GM12878 (cell line): ENCODE data around the gene MYMX.

Source experiments
- CTCF ChIP-seq, 3 experiments: IDR thresholded peaks in 2 of 3; conservative IDR thresholded peaks in 1 of 3; 2 replicates each; pipeline ENCODE4 v1.5.1; 2011; ENCODE audit warnings: low read depth in 3 of 3, low read length in 3 of 3, mild to moderate bottlenecking in 3 of 3, control low read depth in 2 of 3, moderate library complexity in 2 of 3, inconsistent platforms in 1 of 3, mixed read lengths in 1 of 3; ENCODE audit not compliant: control insufficient read depth in 2 of 3, insufficient read depth in 1 of 3; ENCODE audit errors: extremely low read depth in 1 of 3
- ESRRA ChIP-seq: IDR thresholded peaks from 2 replicates; pipeline ENCODE4 v1.6.1; 2012; ENCODE audit warnings: mild to moderate bottlenecking, low read length, improper control_type of control experiment
- GABPA ChIP-seq: IDR thresholded peaks from 2 replicates; pipeline ENCODE4 v1.6.1; 2014; ENCODE audit warnings: antibody characterized with exemption, low read depth, mild to moderate bottlenecking, inconsistent platforms
- POLR2A ChIP-seq: IDR thresholded peaks from 2 replicates; pipeline ENCODE4 v1.6.1; 2011; ENCODE audit warnings: low read depth, mild to moderate bottlenecking, low read length
- POLR2AphosphoS5 ChIP-seq: IDR thresholded peaks from 2 replicates; pipeline ENCODE4 v1.6.1; 2011; ENCODE audit warnings: mild to moderate bottlenecking, low read length, inconsistent platforms
- SIN3A ChIP-seq: IDR thresholded peaks from 2 replicates; pipeline ENCODE4 v1.6.1; 2012; ENCODE audit warnings: low read depth, low read length, improper control_type of control experiment
- SMARCA5 ChIP-seq: fragments of 450-650 bp; IDR thresholded peaks from 2 replicates; pipeline ENCODE4 v1.6.1; 2017; ENCODE audit warnings: mild to moderate bottlenecking
- SMC3 ChIP-seq: IDR thresholded peaks from 2 replicates; pipeline ENCODE4 v1.6.1; 2011; ENCODE audit warnings: low read length, improper control_type of control experiment, borderline replicate concordance
- SRF ChIP-seq, 2 experiments: IDR thresholded peaks; 2 replicates each; pipeline ENCODE4 v1.6.1; 2011; ENCODE audit warnings: low read depth in 2 of 2, low read length in 2 of 2, mild to moderate bottlenecking in 1 of 2, moderate library complexity in 1 of 2
- SUZ12 ChIP-seq: fragments of 200-600 bp; sonication (generic); IDR thresholded peaks from one replicate; pipeline ENCODE4 v1.6.1; 2018; ENCODE audit warnings: antibody characterized with exemption, mild to moderate bottlenecking; ENCODE audit not compliant: unreplicated experiment
- TAF1 ChIP-seq: IDR thresholded peaks from 2 replicates; pipeline ENCODE4 v1.6.1; 2011; ENCODE audit warnings: mild to moderate bottlenecking, low read depth, low read length, borderline replicate concordance
- ZBTB11 ChIP-seq: fragments of 450-650 bp; formaldehyde crosslinking; IDR thresholded peaks from 2 replicates; pipeline ENCODE4 v1.5.0; 2022; ENCODE audit warnings: mild to moderate bottlenecking, missing genetic modification characterization
- TF ChIP-seq, protein P1 (sequence below): fragments of 450-650 bp; IDR thresholded peaks from 2 replicates; pipeline ENCODE4 v1.6.1; 2016; ENCODE audit warnings: mild to moderate bottlenecking

- no peak for TF ChIP-seq CTCF (IDR thresholded peaks at IDR 0.05 in 2 of 3, conservative IDR thresholded peaks at IDR 0.05 in 1 of 3; ENCODE audit: control insufficient read depth in 2 of 3, extremely low read depth in 1 of 3, insufficient read depth in 1 of 3, low read depth in 3 of 3, low read length in 3 of 3)
- TF ChIP-seq SIN3A = no peak
- TF ChIP-seq GABPA = no peak
- TF ChIP-seq POLR2A = no peak
- TF ChIP-seq SUZ12 = no peak
- TF ChIP-seq ZBTB11 (CRISPR knock-in tag) = no peak
- no peak for TF ChIP-seq POLR2AphosphoS5
- TF ChIP-seq ESRRA = no peak
- no peak for TF ChIP-seq SMC3
- no peak for TF ChIP-seq TAF1
- TF ChIP-seq SRF (IDR thresholded peaks at IDR 0.05; ENCODE audit: low read depth in 2 of 2, low read length in 2 of 2) = no peak
- TF ChIP-seq SMARCA5 = no peak
- TF ChIP-seq, protein P1, sequence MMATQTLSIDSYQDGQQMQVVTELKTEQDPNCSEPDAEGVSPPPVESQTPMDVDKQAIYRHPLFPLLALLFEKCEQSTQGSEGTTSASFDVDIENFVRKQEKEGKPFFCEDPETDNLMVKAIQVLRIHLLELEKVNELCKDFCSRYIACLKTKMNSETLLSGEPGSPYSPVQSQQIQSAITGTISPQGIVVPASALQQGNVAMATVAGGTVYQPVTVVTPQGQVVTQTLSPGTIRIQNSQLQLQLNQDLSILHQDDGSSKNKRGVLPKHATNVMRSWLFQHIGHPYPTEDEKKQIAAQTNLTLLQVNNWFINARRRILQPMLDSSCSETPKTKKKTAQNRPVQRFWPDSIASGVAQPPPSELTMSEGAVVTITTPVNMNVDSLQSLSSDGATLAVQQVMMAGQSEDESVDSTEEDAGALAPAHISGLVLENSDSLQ = no peak
Observed at GRCh38 chr6:44238687-44239350, 22.1 kb downstream of the MYMX start.
